Prostate gland (tissue), 2 donors: Measurements from ENCODE around the gene EHBP1. TPM values are rescaled to one million over a fixed set of nuclear protein-coding genes. Genes with fewer than 3 reads are reported as not detected.

Experiments used
- DNase-seq: peaks from one replicate; pipeline ENCODE4 v3.0.0-alpha.2; 2019; ENCODE audit warnings: low spot score
- H3K27ac ChIP-seq, 2 donors: fragments of 200-600 bp; sonication (generic); 2 replicates each; pipeline ENCODE4 v1.5.1; 2017 to 2019
- H3K27me3 ChIP-seq: fragments of 200-600 bp; sonication (generic); replicated peaks from 2 replicates; pipeline ENCODE4 v1.5.1; 2019; ENCODE audit not compliant: insufficient read depth
- H3K36me3 ChIP-seq, 2 donors: fragments of 200-600 bp; sonication (generic); 1 replicate in 1 of 2; 2 replicates in 1 of 2; pipeline versions ENCODE4 v1.5.1 to v1.8.1; 2017 to 2019
- H3K4me1 ChIP-seq: fragments of 200-600 bp; sonication (generic); replicated peaks from 2 replicates; pipeline ENCODE4 v1.5.1; 2019
- H3K4me3 ChIP-seq, 2 donors: fragments of 200-600 bp; sonication (generic); 2 replicates each; pipeline ENCODE4 v1.5.1; 2017 to 2019
- H3K9me3 ChIP-seq: fragments of 200-600 bp; sonication (generic); 2 replicates; pipeline ENCODE4 v1.5.1; 2017
- POLR2A ChIP-seq: fragments of 450-650 bp; IDR thresholded peaks from one replicate; pipeline ENCODE4 v1.6.1; 2016; ENCODE audit warnings: antibody characterized with exemption, mild to moderate bottlenecking
- POLR2AphosphoS5 ChIP-seq: sonication (generic); formaldehyde crosslinking; IDR thresholded peaks from one replicate; pipeline ENCODE4 v1.6.1; 2017; ENCODE audit warnings: antibody characterized with exemption
- WGBS: methylation state at CpG from one replicate; pipeline ENCODE4 v1.1.5; 2018; 5-methylcytosine and 5-hydroxymethylcytosine counted together
- intact Hi-C: fragments of 100-400 bp; cut with DNase I; formaldehyde crosslinking; loops from one replicate; pipeline ENCODE4 v1.14.2; 2022
- total RNA-seq, 2 donors: library from RNA; depleted of rRNA; stranded (reverse); fragments of >200 nt; gene quantifications; one replicate each; pipeline ENCODE4 v1.1.0, GENCODE V29; 2016
- TF ChIP-seq, protein P1 (sequence below), 4 experiments: fragments of 200-600 bp in 2 of 4; fragments of 450-650 bp in 2 of 4; sonication (generic) in 2 of 4; IDR thresholded peaks; 1 replicate in 3 of 4; 2 replicates in 1 of 4; pipeline ENCODE4 v1.5.1; 2016 to 2019; ENCODE audit warnings: antibody characterized with exemption in 4 of 4, mild to moderate bottlenecking in 2 of 4, moderate library complexity in 2 of 4

Gene EHBP1
- total RNA-seq, 2 donors from 2014 or later, result 26.5 to 30.3 TPM

DNA sequence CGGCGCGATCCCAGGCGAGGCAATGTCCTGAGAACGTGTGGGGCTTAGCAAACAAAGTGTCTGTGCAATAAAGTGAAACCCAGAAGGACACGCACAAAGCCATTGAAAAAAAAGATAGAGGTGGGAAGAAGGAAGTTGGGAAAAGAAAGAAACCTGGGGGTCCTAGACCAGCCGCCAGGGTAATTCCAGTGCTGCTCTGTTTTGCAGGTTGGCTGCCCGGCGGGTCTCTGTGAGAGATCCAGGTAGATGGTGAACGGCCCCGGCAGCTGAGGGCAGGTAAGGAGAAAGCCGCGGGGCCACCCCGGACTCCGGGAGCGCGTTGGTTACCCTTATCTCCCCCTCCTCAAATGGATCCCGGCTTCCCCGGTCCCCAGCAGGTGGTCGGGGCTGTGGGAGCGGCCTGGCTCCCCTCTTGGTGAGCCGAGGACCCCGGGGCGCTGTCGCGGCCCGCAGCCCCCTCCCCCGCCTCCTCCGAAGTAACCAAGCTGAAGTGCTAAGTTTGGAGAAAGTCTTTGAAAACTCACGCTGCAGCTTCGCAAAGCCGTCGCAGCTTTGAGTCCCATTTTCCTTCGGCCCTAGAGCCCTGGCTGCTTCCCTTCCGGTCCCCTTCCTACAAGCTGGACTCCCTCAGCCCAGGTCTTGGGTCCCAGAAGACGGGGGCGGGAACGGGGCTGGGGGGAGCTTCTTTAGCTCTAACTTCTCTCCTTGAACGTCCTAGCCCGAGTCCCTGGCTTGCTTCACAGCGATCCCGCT lies 345.7 kb downstream of the EHBP1 start:
- no peak for DNase-seq
- WGBS, result 10% methylated on average over 41 of the region's 42 CpGs
- intact Hi-C loops, result no loop called here
- no peaks in the 10 kb centered on the region for H3K9me3 ChIP-seq
- peaks cover 40% of the 10 kb centered on the region for H3K27me3 ChIP-seq
- TF ChIP-seq POLR2AphosphoS5 (no peak), POLR2A (no peak)
- TF ChIP-seq, protein P1, sequence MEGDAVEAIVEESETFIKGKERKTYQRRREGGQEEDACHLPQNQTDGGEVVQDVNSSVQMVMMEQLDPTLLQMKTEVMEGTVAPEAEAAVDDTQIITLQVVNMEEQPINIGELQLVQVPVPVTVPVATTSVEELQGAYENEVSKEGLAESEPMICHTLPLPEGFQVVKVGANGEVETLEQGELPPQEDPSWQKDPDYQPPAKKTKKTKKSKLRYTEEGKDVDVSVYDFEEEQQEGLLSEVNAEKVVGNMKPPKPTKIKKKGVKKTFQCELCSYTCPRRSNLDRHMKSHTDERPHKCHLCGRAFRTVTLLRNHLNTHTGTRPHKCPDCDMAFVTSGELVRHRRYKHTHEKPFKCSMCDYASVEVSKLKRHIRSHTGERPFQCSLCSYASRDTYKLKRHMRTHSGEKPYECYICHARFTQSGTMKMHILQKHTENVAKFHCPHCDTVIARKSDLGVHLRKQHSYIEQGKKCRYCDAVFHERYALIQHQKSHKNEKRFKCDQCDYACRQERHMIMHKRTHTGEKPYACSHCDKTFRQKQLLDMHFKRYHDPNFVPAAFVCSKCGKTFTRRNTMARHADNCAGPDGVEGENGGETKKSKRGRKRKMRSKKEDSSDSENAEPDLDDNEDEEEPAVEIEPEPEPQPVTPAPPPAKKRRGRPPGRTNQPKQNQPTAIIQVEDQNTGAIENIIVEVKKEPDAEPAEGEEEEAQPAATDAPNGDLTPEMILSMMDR (IDR thresholded peaks at IDR 0.05), result no peak
- no peaks in the 10 kb centered on the region for H3K36me3 ChIP-seq
- H3K4me3 ChIP-seq, result peak overlapping the region; percentile 30 to 49
- H3K27ac ChIP-seq, result peak overlapping the region; percentile 15 to 79
- H3K4me1 ChIP-seq, result no peaks in the 10 kb centered on the region

DNA sequence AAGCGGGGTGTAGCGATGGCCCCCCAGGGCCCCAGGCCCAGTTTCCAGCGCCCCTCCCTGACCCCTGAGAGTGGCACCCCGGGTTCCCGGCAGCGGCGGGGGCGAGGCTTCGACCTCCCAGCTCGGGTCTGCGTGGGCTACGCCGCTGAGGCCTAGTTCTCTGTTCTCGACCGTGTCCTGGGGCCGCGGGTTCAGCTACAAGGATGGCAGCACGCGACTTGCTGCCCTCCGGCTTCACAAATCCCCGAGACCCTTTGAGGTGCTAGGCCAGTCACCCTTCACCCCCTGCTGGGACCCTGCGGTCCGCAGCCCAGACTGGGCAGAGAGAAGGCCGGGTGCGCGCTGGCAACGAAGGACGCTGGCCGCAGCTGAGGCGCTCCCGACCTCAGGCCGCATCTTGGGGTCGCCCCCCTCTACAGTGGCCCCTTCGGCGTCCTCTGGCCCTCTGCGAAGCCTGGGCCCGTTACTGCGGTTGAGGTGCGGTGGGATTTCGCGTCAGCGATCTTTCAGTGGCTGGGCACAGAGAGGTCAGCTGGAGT lies 346.4 kb downstream of the EHBP1 start:
- WGBS, result 73% methylated on average over 42 of the region's 42 CpGs
- Histone ChIP-seq H3K4me3 (peak overlapping the region; percentile 30 to 49), H3K4me1 (no peaks in the 10 kb centered on the region), H3K27ac (no peak overlapping the region), H3K36me3 (no peaks in the 10 kb centered on the region), H3K27me3 (peaks cover 47% of the 10 kb centered on the region), H3K9me3 (no peaks in the 10 kb centered on the region)
- intact Hi-C loops, result no loop called here
- TF ChIP-seq, protein P1 (IDR thresholded peaks at IDR 0.05), result no peak
- TF ChIP-seq POLR2AphosphoS5 (no peak), POLR2A (no peak)
- no peak for DNase-seq

DNA sequence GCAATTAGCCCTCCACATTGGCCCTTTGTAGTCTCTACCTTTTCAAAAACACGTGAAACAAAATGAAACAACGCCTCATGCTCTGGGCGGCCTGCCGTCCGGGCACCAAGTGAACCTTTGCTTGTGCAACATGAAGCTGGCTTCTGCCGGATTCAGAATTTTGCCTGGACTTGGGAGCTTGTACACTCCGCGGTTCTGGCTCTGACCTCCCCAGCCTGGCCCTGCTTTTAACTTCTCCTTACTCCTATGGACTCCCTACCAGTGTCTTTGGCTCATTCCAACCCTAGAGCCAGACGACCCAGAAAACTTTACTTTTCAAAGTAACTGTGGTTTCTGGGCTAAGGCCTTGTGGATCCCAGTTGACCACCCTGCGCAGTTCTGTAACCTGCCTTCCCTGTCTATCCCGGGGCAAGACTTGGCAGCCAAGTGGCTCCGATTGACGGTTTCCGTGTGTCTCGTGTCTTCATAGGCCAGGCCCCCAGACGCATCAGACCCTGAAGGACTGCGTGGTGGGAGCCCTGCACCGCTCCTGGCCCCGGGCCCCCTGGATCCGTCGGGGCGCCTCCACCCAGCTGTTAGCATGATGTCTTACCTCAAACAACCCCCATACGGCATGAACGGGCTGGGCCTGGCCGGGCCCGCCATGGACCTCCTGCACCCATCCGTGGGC lies 347.0 kb downstream of the EHBP1 start:
- TF ChIP-seq, protein P1 (IDR thresholded peaks at IDR 0.05), result no peak
- TF ChIP-seq POLR2AphosphoS5 (no peak), POLR2A (no peak)
- no peak overlapping the region for H3K27ac ChIP-seq
- 69% methylated on average over 19 of the region's 27 CpGs for WGBS
- no peaks in the 10 kb centered on the region for H3K9me3 ChIP-seq
- H3K36me3 ChIP-seq, result no peaks in the 10 kb centered on the region
- DNase-seq, result no peak
- H3K4me1 ChIP-seq, result no peaks in the 10 kb centered on the region
- H3K4me3 ChIP-seq, result no peak overlapping the region
- intact Hi-C loops, result no loop called here
- H3K27me3 ChIP-seq, result peaks cover 47% of the 10 kb centered on the region

DNA sequence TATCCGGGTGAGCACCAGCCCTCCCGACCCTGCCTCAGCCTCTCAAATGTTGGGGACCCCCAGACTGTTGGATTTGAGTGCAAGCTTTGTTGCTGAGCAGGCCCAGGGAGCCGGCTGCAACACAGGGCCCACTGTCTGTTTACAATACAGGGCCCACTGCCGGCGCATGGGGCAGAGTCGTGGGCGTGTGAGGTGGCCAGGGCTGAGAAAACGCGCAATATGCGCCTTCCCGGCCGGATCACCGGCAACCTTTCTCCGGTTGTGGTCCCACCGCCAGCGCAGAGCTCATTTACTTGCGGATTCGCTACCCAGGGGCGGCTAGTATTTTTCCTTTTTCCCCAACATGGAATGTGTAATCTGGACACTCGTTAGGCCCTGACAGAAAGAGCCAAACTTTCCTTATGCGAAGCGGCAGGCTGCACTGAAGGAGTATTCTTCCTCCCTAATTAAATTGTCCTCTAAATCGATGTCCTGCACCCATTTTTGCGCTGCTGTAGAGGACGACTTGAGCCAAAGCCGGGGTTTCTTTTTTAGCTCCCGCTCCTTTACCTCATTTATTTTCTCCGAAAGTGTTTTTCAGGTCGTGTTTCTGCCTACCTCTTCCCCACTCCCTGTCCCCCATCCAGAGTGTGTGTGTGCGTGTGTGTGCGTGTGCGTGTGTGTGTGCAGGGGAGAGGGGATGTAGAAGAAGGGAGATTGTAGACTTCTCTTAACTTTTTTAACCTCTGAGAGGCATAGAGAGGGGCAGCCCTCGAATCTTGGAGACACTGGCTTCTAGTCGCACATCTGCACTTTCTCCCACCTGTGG lies 347.8 kb downstream of the EHBP1 start:
- no peak for TF ChIP-seq POLR2A
- TF ChIP-seq POLR2AphosphoS5, result no peak
- TF ChIP-seq, protein P1 (IDR thresholded peaks at IDR 0.05), result no peak

More for the DNA sequence above, 347.8 kb downstream of the EHBP1 start:
- no peak for DNase-seq
- Histone ChIP-seq H3K4me1 (no peaks in the 10 kb centered on the region), H3K27me3 (peaks cover 41% of the 10 kb centered on the region), H3K27ac (no peak overlapping the region), H3K36me3 (no peaks in the 10 kb centered on the region), H3K4me3 (no peak overlapping the region), H3K9me3 (no peaks in the 10 kb centered on the region)
- WGBS, result 63% methylated on average over 34 of the region's 34 CpGs
- intact Hi-C loops, result no loop called here
